Bronchial epithelial cell (primary cell): ENCODE data around the gene ZNF747. TPM values are rescaled to one million over a fixed set of nuclear protein-coding genes. Genes with fewer than 3 reads are reported as not detected.

Experiments used
- DNase-seq: peaks from one replicate; pipeline ENCODE4 v3.0.0-alpha.2; 2010; ENCODE audit warnings: low read depth
- FAIRE-seq: peaks from 2 replicates; lab custom pipeline; 2011; peaks lifted over from hg19 to GRCh38; lab: Jason Lieb, UNC
- H3K27me3 ChIP-seq: 2 replicates; pipeline ENCODE4 v1.5.1; 2011; ENCODE audit warnings: low read length; ENCODE audit not compliant: control insufficient read depth, insufficient read depth
- H3K36me3 ChIP-seq: 2 replicates; pipeline ENCODE4 v1.5.1; 2011; ENCODE audit warnings: low read length; ENCODE audit not compliant: control insufficient read depth, insufficient read depth
- H3K4me3 ChIP-seq: 2 replicates; pipeline ENCODE4 v1.5.1; 2011; ENCODE audit warnings: mild to moderate bottlenecking, low read depth, low read length, control low read depth
- total RNA-seq: library from RNA; depleted of rRNA; stranded (reverse); fragments of >200 nt; gene quantifications from 2 replicates; pipeline ENCODE4 v1.2.1, GENCODE V29; 2014
- TF ChIP-seq, protein P1 (sequence below): IDR thresholded peaks from 2 replicates; pipeline ENCODE4 v1.5.1; 2011; ENCODE audit warnings: mild to moderate bottlenecking, moderate library complexity, low read length, control low read depth, inconsistent platforms; ENCODE audit not compliant: insufficient read depth, severe bottlenecking

The ZNF747 gene
- total RNA-seq, 1 donor from 2014 or later, result 6.1 TPM

DNA sequence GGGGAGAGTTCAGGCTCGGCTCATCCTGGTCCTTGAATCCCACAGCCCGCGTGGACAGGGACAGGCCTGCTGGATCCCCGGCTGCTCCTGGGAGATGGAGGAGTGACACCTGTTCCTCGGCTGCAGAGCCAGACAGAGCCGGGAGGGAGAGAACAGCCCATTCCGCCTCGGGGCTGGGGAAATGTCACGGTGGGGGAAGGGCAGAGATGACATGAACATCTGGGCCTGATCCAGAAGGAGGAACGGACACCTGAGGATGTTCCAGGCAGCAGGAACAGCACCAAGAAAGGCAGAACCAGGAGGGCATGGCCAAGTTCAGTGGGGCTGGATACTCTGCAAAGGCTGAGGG is 21.4 kb upstream of the ZNF747 start:
- no peaks in the 10 kb centered on the region for H3K27me3 ChIP-seq
- no peak for DNase-seq

DNA sequence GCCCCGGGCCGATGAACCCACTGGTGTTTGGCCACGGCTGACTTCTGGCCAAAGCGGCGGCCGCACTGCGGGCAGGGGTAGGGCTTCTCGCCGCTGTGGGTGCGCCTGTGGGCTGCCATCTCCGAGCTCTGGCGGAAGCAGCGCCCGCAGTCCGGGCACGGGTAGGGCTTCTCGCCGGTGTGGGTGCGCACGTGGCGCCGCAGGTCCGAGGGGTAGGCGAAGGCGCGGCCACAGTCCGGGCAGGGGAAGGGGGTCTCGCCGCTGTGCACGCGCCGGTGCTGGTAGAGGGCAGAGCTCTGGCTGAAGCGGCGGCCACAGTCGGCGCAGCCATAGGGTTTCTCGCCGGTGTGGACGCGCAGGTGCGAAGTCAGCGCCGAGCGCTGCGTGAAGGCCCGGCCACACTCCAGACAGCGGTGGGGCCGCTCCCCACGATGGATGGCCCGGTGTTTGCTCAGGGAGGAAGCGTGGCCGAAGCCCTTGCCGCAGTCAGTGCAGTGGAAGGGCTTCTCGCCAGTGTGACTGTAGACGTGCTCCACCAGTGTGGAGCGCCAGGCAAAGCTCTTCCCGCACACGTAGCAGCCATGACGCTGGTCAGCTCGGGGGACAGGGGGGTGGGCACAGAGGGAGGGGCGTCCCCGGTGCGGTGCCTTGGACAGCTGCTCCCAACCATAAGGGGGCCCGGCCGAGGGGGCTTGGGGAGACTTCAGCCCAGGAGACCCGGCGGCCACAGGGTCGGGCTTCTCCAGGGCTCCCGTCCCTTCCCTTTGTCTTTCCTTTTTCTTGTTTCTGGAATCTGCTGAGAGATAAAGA is 20.9 kb upstream of the ZNF747 start:
- FAIRE-seq, result no peak
- H3K36me3 ChIP-seq, result peaks cover 5% of the 10 kb centered on the region
- H3K4me3 ChIP-seq, result no peak overlapping the region
- no peaks in the 10 kb centered on the region for H3K27me3 ChIP-seq
- TF ChIP-seq, protein P1, sequence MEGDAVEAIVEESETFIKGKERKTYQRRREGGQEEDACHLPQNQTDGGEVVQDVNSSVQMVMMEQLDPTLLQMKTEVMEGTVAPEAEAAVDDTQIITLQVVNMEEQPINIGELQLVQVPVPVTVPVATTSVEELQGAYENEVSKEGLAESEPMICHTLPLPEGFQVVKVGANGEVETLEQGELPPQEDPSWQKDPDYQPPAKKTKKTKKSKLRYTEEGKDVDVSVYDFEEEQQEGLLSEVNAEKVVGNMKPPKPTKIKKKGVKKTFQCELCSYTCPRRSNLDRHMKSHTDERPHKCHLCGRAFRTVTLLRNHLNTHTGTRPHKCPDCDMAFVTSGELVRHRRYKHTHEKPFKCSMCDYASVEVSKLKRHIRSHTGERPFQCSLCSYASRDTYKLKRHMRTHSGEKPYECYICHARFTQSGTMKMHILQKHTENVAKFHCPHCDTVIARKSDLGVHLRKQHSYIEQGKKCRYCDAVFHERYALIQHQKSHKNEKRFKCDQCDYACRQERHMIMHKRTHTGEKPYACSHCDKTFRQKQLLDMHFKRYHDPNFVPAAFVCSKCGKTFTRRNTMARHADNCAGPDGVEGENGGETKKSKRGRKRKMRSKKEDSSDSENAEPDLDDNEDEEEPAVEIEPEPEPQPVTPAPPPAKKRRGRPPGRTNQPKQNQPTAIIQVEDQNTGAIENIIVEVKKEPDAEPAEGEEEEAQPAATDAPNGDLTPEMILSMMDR, result no peak
- no peak for DNase-seq

More for the DNA sequence above, 21.4 kb upstream of the ZNF747 start:
- Histone ChIP-seq H3K36me3 (peaks cover 5% of the 10 kb centered on the region), H3K4me3 (no peak overlapping the region)
- FAIRE-seq, result no peak
- TF ChIP-seq, protein P1, result no peak

DNA sequence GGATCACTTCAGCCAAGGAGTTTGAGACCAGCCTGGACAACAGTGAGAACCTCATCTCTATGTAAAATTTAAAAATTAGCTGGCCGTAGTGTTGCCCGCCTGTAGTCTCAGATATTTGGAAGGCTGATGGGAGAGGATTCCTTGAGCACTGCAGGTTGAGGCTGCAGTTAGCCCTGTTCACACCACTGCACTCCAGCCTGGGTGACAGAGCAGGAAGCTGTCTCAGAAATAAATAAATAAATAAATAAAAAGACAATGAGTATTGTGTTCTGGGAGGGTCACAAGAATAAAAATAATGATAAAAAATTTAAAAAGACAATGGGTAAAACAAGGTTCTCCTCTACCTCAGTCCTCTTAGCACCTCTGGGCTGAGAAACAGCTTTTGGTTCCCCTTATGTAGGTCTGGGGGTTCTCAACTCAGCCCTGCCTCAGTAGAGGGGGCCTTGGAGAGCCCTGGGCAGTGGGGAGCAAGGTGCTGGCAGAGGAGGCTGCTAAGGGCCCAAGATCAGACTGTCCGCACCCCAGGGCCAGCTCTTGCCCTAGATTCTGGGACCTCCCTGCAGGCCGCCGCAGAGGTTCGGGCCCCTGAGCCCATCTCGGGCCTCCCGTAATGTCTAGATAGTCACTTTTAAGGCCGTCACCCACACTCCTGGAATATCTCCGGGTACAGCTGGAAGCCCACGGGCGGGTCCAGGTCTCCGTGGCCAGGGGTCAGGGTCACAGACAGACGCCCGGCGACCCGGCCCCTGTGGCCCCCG is 20.1 kb upstream of the ZNF747 start:
- Histone ChIP-seq H3K36me3 (peaks cover 5% of the 10 kb centered on the region), H3K4me3 (no peak overlapping the region), H3K27me3 (no peaks in the 10 kb centered on the region)
- DNase-seq, result no peak
- no peak for FAIRE-seq
- TF ChIP-seq, protein P1, result no peak

DNA sequence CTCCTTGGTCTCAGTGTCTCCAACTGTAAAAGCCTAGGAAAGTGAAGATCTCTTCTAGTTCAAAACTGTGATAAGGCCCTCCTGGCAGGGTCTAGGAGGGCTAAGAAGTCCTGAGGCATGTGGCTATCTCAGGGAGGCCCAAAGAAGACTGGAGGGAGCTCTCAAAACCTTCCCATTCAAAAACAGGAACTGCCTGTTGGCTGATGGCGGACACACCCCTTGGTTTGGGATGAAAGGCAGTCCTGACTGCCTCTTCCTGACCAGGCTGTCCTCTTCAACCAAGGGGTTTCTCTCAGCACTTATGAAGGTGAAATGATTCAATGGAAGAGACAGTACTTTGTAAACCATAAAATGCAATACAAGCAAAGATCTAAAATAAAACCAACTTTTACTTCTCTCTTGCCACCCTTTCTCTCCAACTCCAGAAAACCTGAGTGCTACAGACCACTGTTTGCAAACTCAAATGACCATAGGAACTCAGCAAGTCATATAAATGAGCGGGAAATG is 18.8 kb upstream of the ZNF747 start:
- TF ChIP-seq, protein P1, result no peak
- FAIRE-seq, result no peak

DNA sequence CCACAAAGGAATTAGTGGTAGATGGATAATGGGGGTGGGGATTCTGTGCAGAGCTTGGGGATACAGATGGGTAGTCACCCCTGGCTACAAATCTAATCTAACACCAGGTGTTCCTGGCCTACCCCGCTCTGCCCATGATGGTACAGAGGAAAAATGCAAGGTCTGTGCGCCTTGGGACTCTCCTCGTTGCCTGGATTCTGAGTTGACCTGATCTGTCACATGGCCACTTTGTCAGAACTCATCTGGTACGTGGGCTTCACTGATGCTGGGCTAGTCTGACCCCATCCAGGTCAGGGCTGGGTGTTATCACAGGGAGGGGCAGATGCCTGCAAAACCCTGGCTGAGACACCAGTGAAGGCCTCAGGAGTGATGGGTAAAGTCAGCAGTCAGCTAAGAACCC is 18.3 kb upstream of the ZNF747 start:
- H3K4me3 ChIP-seq, result no peak overlapping the region
- TF ChIP-seq, protein P1, result no peak
- FAIRE-seq (no peak), DNase-seq (no peak)
- peaks cover 5% of the 10 kb centered on the region for H3K36me3 ChIP-seq
- H3K27me3 ChIP-seq, result no peaks in the 10 kb centered on the region

More for the DNA sequence above, 18.8 kb upstream of the ZNF747 start:
- Histone ChIP-seq H3K36me3 (peaks cover 5% of the 10 kb centered on the region), H3K4me3 (no peak overlapping the region), H3K27me3 (no peaks in the 10 kb centered on the region)
- DNase-seq, result no peak
